ENCODE measurements around the gene SP6. TPM values are rescaled to one million over a fixed set of nuclear protein-coding genes. Genes with fewer than 3 reads are reported as not detected.
A peak's percentile ranks its signal among the peaks of the same experiment; 100 is the strongest.

The SP6 gene
- total and polyA plus RNA-seq, 4 donors: 0.03 to 0.09 (median 0.06) TPM

- Histone ChIP-seq H3K4me3 (ENCODE audit: low read depth in 1 of 3, low read length in 3 of 3) (no peak overlapping the region), H3K9ac (ENCODE audit: low read depth in 1 of 2, low read length in 2 of 2) (no peak overlapping the region), H3K27ac (ENCODE audit: low read depth in 1 of 2, low read length in 2 of 2) (no peak overlapping the region), H3K36me3 (ENCODE audit: control insufficient read depth in 4 of 4, insufficient read depth in 3 of 4, low read depth in 1 of 4, low read length in 3 of 4) (no peaks in the 10 kb centered on the region), H3K4me1 (ENCODE audit: control insufficient read depth in 4 of 4, insufficient read depth in 4 of 4, low read length in 3 of 4) (peaks cover 3 to 17% (median 11%) of the 10 kb centered on the region in 4 donors), H3K9me3 (ENCODE audit: control insufficient read depth in 4 of 4, low read length in 3 of 4) (no peaks in the 10 kb centered on the region), H3K27me3 (ENCODE audit: control insufficient read depth in 4 of 4, insufficient read depth in 4 of 4, low read length in 3 of 4) (peaks cover 0 to 23% (median 12%) of the 10 kb centered on the region in 4 donors)
- TF ChIP-seq TAF1 (conservative IDR thresholded peaks at IDR 0.05): no peak
- TF ChIP-seq, protein P1, sequence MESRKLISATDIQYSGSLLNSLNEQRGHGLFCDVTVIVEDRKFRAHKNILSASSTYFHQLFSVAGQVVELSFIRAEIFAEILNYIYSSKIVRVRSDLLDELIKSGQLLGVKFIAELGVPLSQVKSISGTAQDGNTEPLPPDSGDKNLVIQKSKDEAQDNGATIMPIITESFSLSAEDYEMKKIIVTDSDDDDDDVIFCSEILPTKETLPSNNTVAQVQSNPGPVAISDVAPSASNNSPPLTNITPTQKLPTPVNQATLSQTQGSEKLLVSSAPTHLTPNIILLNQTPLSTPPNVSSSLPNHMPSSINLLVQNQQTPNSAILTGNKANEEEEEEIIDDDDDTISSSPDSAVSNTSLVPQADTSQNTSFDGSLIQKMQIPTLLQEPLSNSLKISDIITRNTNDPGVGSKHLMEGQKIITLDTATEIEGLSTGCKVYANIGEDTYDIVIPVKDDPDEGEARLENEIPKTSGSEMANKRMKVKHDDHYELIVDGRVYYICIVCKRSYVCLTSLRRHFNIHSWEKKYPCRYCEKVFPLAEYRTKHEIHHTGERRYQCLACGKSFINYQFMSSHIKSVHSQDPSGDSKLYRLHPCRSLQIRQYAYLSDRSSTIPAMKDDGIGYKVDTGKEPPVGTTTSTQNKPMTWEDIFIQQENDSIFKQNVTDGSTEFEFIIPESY (IDR thresholded peaks at IDR 0.05): no peak
- no peak for TF ChIP-seq RXRA (IDR thresholded peaks at IDR 0.05)
- TF ChIP-seq YY1 (IDR thresholded peaks at IDR 0.05): no peak
- no peak for TF ChIP-seq FOXA1 (IDR thresholded peaks at IDR 0.05)
- no peak for TF ChIP-seq RAD21 (IDR thresholded peaks at IDR 0.05)
- TF ChIP-seq REST (IDR thresholded peaks at IDR 0.05): no peak
- no peak for TF ChIP-seq HNF4G (IDR thresholded peaks at IDR 0.05)
- TF ChIP-seq JUND (IDR thresholded peaks at IDR 0.05): no peak
- TF ChIP-seq FOXA2 (IDR thresholded peaks at IDR 0.05): no peak
- TF ChIP-seq EGR1 (IDR thresholded peaks at IDR 0.05; ENCODE audit: low read depth in 2 of 2): no peak
- TF ChIP-seq HNF4A (conservative IDR thresholded peaks at IDR 0.05): no peak
- no peak for TF ChIP-seq SP1 (IDR thresholded peaks at IDR 0.05)
- no peak for TF ChIP-seq GABPA (IDR thresholded peaks at IDR 0.05 in 1 of 2, conservative IDR thresholded peaks at IDR 0.05 in 1 of 2)
- TF ChIP-seq, protein P2, sequence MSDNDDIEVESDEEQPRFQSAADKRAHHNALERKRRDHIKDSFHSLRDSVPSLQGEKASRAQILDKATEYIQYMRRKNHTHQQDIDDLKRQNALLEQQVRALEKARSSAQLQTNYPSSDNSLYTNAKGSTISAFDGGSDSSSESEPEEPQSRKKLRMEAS (IDR thresholded peaks at IDR 0.05): no peak
- TF ChIP-seq NR2F2 (IDR thresholded peaks at IDR 0.05): no peak
- TF ChIP-seq, protein P3, sequence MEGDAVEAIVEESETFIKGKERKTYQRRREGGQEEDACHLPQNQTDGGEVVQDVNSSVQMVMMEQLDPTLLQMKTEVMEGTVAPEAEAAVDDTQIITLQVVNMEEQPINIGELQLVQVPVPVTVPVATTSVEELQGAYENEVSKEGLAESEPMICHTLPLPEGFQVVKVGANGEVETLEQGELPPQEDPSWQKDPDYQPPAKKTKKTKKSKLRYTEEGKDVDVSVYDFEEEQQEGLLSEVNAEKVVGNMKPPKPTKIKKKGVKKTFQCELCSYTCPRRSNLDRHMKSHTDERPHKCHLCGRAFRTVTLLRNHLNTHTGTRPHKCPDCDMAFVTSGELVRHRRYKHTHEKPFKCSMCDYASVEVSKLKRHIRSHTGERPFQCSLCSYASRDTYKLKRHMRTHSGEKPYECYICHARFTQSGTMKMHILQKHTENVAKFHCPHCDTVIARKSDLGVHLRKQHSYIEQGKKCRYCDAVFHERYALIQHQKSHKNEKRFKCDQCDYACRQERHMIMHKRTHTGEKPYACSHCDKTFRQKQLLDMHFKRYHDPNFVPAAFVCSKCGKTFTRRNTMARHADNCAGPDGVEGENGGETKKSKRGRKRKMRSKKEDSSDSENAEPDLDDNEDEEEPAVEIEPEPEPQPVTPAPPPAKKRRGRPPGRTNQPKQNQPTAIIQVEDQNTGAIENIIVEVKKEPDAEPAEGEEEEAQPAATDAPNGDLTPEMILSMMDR (IDR thresholded peaks at IDR 0.05; ENCODE audit: low read depth, low read length, missing input control): no peak
- no peak for DNase-seq (ENCODE audit: low spot score)
- 36% methylated on average over 11 of the region's 11 CpGs for WGBS
These were observed 775 bp upstream of the SP6 start for GRCh38 chr17:47851764-47852112.

DNA sequence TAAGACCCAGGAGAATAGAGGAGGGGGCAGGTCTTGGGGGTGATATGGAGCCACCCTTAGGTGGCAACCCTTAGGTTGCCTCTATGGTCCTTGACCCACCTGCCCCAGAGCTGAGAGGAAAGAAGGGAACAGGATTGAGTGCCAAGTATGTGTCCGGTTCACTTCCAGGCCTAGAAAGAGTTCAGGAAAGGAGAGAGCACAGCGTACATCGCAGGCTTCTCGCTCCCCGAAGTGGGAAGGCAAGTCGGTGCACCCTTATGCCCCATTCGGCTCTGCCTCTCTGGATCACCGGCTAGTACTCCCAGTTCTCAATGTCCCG is 631 bp downstream of the SP6 start:
- H3K4me1 ChIP-seq (ENCODE audit: control insufficient read depth in 4 of 4, insufficient read depth in 4 of 4, low read length in 3 of 4): peaks cover 3 to 17% (median 11%) of the 10 kb centered on the region in 4 donors
- no peaks in the 10 kb centered on the region for H3K36me3 ChIP-seq (ENCODE audit: control insufficient read depth in 4 of 4, insufficient read depth in 3 of 4, low read depth in 1 of 4, low read length in 3 of 4)
- peak overlapping the region in 1 of 3 donors; percentile 13 for H3K4me3 ChIP-seq (ENCODE audit: low read depth in 1 of 3, low read length in 3 of 3)
- H3K27me3 ChIP-seq (ENCODE audit: control insufficient read depth in 4 of 4, insufficient read depth in 4 of 4, low read length in 3 of 4): peaks cover 0 to 23% (median 12%) of the 10 kb centered on the region in 4 donors
- whole genome bisulfite sequencing: 53% methylated on average over 9 of the region's 9 CpGs
- H3K9ac ChIP-seq (ENCODE audit: low read depth in 1 of 2, low read length in 2 of 2): no peak overlapping the region
- no peak for DNase-seq (ENCODE audit: low spot score)
- H3K9me3 ChIP-seq (ENCODE audit: control insufficient read depth in 4 of 4, low read length in 3 of 4): no peaks in the 10 kb centered on the region
- H3K27ac ChIP-seq (ENCODE audit: low read depth in 1 of 2, low read length in 2 of 2): no peak overlapping the region
- TF ChIP-seq EGR1 (IDR thresholded peaks at IDR 0.05; ENCODE audit: low read depth in 2 of 2) (no peak), RAD21 (IDR thresholded peaks at IDR 0.05) (no peak), FOXA1 (IDR thresholded peaks at IDR 0.05) (no peak), NR2F2 (IDR thresholded peaks at IDR 0.05) (no peak), REST (IDR thresholded peaks at IDR 0.05) (no peak), JUND (IDR thresholded peaks at IDR 0.05) (no peak), GABPA (IDR thresholded peaks at IDR 0.05 in 1 of 2, conservative IDR thresholded peaks at IDR 0.05 in 1 of 2) (no peak), FOXA2 (IDR thresholded peaks at IDR 0.05) (no peak), TAF1 (conservative IDR thresholded peaks at IDR 0.05) (no peak), YY1 (IDR thresholded peaks at IDR 0.05) (no peak), HNF4A (conservative IDR thresholded peaks at IDR 0.05) (no peak)
- TF ChIP-seq, protein P3 (IDR thresholded peaks at IDR 0.05; ENCODE audit: low read depth, low read length, missing input control): no peak

Measured in liver (tissue), 9 donors.